ENCODE results near the gene PHF21B.

GRCh38 chr22:44974454-44974853 is 35.4 kb downstream of the PHF21B start:
- TF ChIP-seq BHLHE40 (IDR thresholded peaks at IDR 0.05; ENCODE audit: borderline replicate concordance) (no peak), SP1 (IDR thresholded peaks at IDR 0.05) (no peak), PKNOX1 (IDR thresholded peaks at IDR 0.05) (no peak), NFRKB (IDR thresholded peaks at IDR 0.05) (no peak), L3MBTL2 (conservative IDR thresholded peaks at IDR 0.05) (no peak), TARDBP (IDR thresholded peaks at IDR 0.05) (no peak), ARNT (IDR thresholded peaks at IDR 0.05) (no peak), FOXA1 (IDR thresholded peaks at IDR 0.05) (no peak), FOXK2 (IDR thresholded peaks at IDR 0.05) (no peak), FOXM1 (IDR thresholded peaks at IDR 0.05; ENCODE audit: borderline replicate concordance) (no peak), HDGF (IDR thresholded peaks at IDR 0.05; ENCODE audit: borderline replicate concordance) (no peak), ELF4 (IDR thresholded peaks at IDR 0.05) (no peak), CTBP1 (IDR thresholded peaks at IDR 0.05; ENCODE audit: borderline replicate concordance) (no peak)

Measured in HEK293T (cell line).